Measurements from ENCODE around the gene GRIN1.
A peak's percentile ranks its signal among the peaks of the same experiment; 100 is the strongest.
"Not testable (repeated sequence)": the region's sequence is repeated elsewhere in the genome, so short reads cannot be mapped to it uniquely, and the experiment has no call there.

Gene GRIN1

DNA sequence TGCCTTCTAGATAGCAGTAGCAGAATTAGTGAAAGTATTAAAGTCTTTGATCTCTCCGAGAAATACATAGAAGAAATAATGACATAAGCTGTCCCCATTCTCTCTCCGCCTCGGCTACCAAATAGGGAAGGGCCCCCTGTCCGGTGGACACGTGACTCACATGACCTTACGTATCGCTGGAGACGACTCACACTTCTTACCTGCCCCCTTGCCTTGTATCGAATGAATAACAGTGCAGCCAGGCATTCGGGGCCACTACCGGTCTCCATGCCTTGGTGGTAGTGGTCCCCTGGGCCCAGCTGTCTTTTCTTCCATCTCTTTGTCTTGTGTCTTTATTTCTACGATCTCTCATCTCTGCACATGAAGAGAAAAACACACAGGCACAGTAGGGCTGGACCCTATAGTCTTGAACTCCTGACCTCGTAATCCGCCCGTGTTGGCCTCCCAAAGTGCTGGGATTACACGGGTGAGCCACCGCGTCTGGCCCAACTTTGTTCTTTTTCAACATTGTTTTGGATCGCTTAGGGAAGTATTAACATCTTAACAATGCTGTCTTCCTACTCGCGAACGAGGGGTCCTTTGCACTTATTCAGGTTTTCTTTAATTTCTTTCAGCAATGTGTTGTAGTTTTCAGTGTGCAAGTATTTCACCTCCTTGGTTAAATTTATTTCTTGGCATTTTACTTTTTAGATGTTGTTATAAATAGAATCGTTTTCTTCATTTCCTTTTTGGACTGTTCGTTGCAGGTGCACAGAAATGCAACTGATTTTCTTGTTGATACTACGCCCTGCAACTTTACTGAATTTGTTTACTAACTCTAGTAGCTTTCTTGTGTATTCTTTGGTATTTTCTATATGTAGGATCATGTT lies 16.8 kb upstream of the GRIN1 start:
- not testable (repeated sequence) for H3K36me3 ChIP-seq (ENCODE audit: control insufficient read depth, insufficient read depth, low read length); H3K4me3 ChIP-seq (ENCODE audit: insufficient read depth, low read depth, low read length, poor library complexity, severe bottlenecking); H3K4me1 ChIP-seq (ENCODE audit: control insufficient read depth, insufficient read depth, low read length, poor library complexity, severe bottlenecking); DNase-seq; H3K27me3 ChIP-seq (replicated peaks; ENCODE audit: control insufficient read depth, insufficient read depth, low read length, poor library complexity, severe bottlenecking); H3K27ac ChIP-seq (ENCODE audit: insufficient read depth, low read length, poor library complexity, severe bottlenecking); H3K9me3 ChIP-seq (ENCODE audit: control insufficient read depth, low read length)

- H3K4me1 ChIP-seq (ENCODE audit: control insufficient read depth, insufficient read depth, low read length, poor library complexity, severe bottlenecking), result peaks cover 12% of the 10 kb centered on the region
- H3K27ac ChIP-seq (ENCODE audit: insufficient read depth, low read length, poor library complexity, severe bottlenecking); H3K4me3 ChIP-seq (ENCODE audit: insufficient read depth, low read depth, low read length, poor library complexity, severe bottlenecking); H3K27me3 ChIP-seq (replicated peaks; ENCODE audit: control insufficient read depth, insufficient read depth, low read length, poor library complexity, severe bottlenecking); H3K9me3 ChIP-seq (ENCODE audit: control insufficient read depth, low read length); H3K36me3 ChIP-seq (ENCODE audit: control insufficient read depth, insufficient read depth, low read length); DNase-seq: not testable (repeated sequence)
These were observed 16.0 kb upstream of the GRIN1 start for GRCh38 chr9:137122796-137123467.

DNA sequence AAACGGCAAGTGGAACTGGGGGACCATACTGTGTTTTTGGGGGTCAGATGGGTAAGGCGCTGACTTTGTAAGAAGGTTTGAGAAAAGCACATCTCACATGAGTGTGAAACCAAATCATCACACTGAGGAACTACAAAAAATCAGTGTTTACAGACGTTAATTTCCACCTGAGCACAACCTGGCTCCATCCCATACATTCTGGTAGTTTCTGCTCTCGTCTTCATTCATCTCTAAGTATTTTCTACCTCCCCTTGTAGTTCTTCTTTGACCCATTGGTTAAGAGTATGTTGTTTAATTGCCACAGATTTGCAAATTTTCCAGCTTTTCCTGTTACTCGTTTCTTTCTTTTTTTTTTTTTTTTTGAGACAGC lies 15.5 kb upstream of the GRIN1 start:
- Histone ChIP-seq H3K27me3 (replicated peaks; ENCODE audit: control insufficient read depth, insufficient read depth, low read length, poor library complexity, severe bottlenecking) (no peaks in the 10 kb centered on the region), H3K9me3 (ENCODE audit: control insufficient read depth, low read length) (no peaks in the 10 kb centered on the region), H3K4me3 (ENCODE audit: insufficient read depth, low read depth, low read length, poor library complexity, severe bottlenecking) (no peak overlapping the region), H3K27ac (ENCODE audit: insufficient read depth, low read length, poor library complexity, severe bottlenecking) (no peak overlapping the region), H3K36me3 (ENCODE audit: control insufficient read depth, insufficient read depth, low read length) (no peaks in the 10 kb centered on the region), H3K4me1 (ENCODE audit: control insufficient read depth, insufficient read depth, low read length, poor library complexity, severe bottlenecking) (peaks cover 17% of the 10 kb centered on the region)
- DNase-seq, result no peak

- DNase-seq; H3K27ac ChIP-seq (ENCODE audit: insufficient read depth, low read length, poor library complexity, severe bottlenecking); H3K4me3 ChIP-seq (ENCODE audit: insufficient read depth, low read depth, low read length, poor library complexity, severe bottlenecking); H3K27me3 ChIP-seq (replicated peaks; ENCODE audit: control insufficient read depth, insufficient read depth, low read length, poor library complexity, severe bottlenecking); H3K36me3 ChIP-seq (ENCODE audit: control insufficient read depth, insufficient read depth, low read length); H3K9me3 ChIP-seq (ENCODE audit: control insufficient read depth, low read length): not testable (repeated sequence)
- H3K4me1 ChIP-seq (ENCODE audit: control insufficient read depth, insufficient read depth, low read length, poor library complexity, severe bottlenecking), result peaks cover 23% of the 10 kb centered on the region
These were observed 14.9 kb upstream of the GRIN1 start for GRCh38 chr9:137123952-137124462.

DNA sequence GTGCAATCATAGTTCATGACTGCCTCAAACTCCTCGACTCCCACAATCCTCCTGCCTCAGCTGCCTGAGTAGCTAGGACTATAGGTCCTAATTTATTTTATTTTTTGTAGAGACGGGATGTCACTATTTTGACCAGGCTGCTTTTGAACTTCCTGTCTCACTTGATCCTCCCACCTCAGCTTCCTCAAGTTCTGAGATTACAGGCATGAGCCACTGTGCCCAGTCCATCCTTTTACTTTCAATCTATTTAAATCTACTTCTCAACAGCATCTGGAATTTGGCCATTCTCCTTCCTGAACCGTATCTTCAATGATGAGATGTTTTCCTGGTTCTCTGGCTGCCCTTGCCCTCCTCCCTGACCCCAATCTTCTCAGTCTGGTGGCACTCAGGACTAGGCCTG lies 12.2 kb upstream of the GRIN1 start:
- Histone ChIP-seq H3K36me3 (ENCODE audit: control insufficient read depth, insufficient read depth, low read length) (no peaks in the 10 kb centered on the region), H3K27me3 (replicated peaks; ENCODE audit: control insufficient read depth, insufficient read depth, low read length, poor library complexity, severe bottlenecking) (no peaks in the 10 kb centered on the region), H3K27ac (ENCODE audit: insufficient read depth, low read length, poor library complexity, severe bottlenecking) (peak overlapping the region; percentile 77), H3K9me3 (ENCODE audit: control insufficient read depth, low read length) (peaks cover 13% of the 10 kb centered on the region), H3K4me3 (ENCODE audit: insufficient read depth, low read depth, low read length, poor library complexity, severe bottlenecking) (peak overlapping the region; percentile 60), H3K4me1 (ENCODE audit: control insufficient read depth, insufficient read depth, low read length, poor library complexity, severe bottlenecking) (peaks cover 28% of the 10 kb centered on the region)
- DNase-seq, result no peak

DNA sequence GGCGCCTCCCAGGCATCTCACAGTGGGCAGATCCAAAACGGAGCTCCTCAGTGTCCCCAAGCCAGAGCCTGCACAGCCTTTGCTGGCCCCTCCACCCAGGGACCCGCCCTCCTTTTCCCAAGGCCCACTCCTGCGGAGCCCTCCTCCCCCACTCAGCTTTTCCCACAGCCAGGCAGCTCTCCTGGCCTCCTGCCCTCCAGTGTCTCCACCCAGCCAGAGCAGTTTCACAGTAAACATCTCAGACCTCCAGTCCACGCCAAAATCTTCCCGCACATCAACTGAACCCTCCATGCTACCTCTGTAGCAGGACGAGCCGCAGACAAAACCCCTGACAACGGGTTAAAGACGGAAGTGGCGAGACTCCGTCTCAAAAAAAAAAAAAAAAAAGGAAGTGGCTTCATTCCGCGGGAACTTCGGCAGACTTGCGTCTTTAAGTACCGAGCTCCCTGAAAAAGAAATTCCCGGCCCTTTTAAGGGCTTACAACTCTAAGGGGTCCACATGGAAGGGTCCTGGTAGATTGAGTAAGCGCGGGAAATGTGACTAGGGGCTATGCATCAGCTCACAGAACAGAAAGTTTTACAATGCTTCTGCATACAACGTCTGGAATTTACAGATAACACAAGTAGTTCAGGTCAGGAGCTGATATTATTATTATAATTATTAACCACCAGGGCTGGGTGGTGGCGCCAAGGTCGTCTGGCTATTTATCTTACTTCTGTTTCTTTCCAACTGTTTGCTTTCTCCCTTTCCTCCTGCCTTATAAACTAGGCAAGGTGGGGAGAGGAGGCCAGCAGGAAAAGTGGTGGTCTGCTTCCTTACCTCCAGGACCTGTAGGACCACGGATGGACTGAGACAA lies 11.4 kb upstream of the GRIN1 start:
- DNase-seq, result peak in 1 of 3 donors; percentile 34
- H3K4me3 ChIP-seq (ENCODE audit: insufficient read depth, low read depth, low read length, poor library complexity, severe bottlenecking), result peak overlapping the region; percentile 60
- no peaks in the 10 kb centered on the region for H3K27me3 ChIP-seq (replicated peaks; ENCODE audit: control insufficient read depth, insufficient read depth, low read length, poor library complexity, severe bottlenecking)
- H3K4me1 ChIP-seq (ENCODE audit: control insufficient read depth, insufficient read depth, low read length, poor library complexity, severe bottlenecking), result peaks cover 28% of the 10 kb centered on the region
- peaks cover 13% of the 10 kb centered on the region for H3K9me3 ChIP-seq (ENCODE audit: control insufficient read depth, low read length)
- peak overlapping the region; percentile 77 for H3K27ac ChIP-seq (ENCODE audit: insufficient read depth, low read length, poor library complexity, severe bottlenecking)
- H3K36me3 ChIP-seq (ENCODE audit: control insufficient read depth, insufficient read depth, low read length), result no peaks in the 10 kb centered on the region

GRCh38 chr9:137128158-137128861 lies 10.6 kb upstream of the GRIN1 start:
- H3K9me3 ChIP-seq (ENCODE audit: control insufficient read depth, low read length), result peaks cover 13% of the 10 kb centered on the region
- DNase-seq, result no peak
- peaks cover 28% of the 10 kb centered on the region for H3K4me1 ChIP-seq (ENCODE audit: control insufficient read depth, insufficient read depth, low read length, poor library complexity, severe bottlenecking)
- peak overlapping the region; percentile 77 for H3K27ac ChIP-seq (ENCODE audit: insufficient read depth, low read length, poor library complexity, severe bottlenecking)
- no peaks in the 10 kb centered on the region for H3K36me3 ChIP-seq (ENCODE audit: control insufficient read depth, insufficient read depth, low read length)
- H3K27me3 ChIP-seq (replicated peaks; ENCODE audit: control insufficient read depth, insufficient read depth, low read length, poor library complexity, severe bottlenecking), result no peaks in the 10 kb centered on the region
- H3K4me3 ChIP-seq (ENCODE audit: insufficient read depth, low read depth, low read length, poor library complexity, severe bottlenecking), result peak overlapping the region; percentile 60

DNA sequence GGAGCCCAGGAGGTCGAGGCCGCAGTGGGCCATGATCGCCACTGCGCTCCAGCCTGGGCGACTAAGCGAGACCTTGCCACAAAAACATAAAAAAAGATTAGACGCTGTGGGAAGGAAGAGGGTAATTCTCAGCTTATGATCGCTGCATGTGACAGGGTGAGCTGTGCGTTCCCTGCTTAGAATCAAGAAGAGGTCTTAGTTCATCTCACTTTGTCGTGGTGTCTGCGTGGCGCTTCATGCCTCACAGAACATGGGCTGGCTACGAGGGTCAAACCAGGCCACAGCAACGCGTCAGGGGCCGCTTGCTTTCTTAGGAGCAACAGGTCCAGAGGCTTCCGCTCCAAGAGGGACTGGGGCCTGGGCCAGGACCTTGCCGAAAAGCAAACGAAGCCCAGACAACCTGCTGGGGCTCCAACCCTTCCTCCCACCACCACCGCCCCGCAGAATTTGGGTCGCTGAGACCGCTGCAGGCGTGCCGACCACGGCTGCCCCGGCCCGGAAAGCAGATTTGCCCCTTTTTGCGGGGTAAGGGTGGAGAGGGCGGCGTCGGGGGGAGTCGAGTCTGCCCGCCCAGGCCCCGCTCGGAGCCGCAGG lies 10.0 kb upstream of the GRIN1 start:
- no peaks in the 10 kb centered on the region for H3K36me3 ChIP-seq (ENCODE audit: control insufficient read depth, insufficient read depth, low read length)
- peaks cover 28% of the 10 kb centered on the region for H3K4me1 ChIP-seq (ENCODE audit: control insufficient read depth, insufficient read depth, low read length, poor library complexity, severe bottlenecking)
- peak overlapping the region; percentile 60 for H3K4me3 ChIP-seq (ENCODE audit: insufficient read depth, low read depth, low read length, poor library complexity, severe bottlenecking)
- peak overlapping the region; percentile 77 for H3K27ac ChIP-seq (ENCODE audit: insufficient read depth, low read length, poor library complexity, severe bottlenecking)
- peaks cover 13% of the 10 kb centered on the region for H3K9me3 ChIP-seq (ENCODE audit: control insufficient read depth, low read length)
- no peaks in the 10 kb centered on the region for H3K27me3 ChIP-seq (replicated peaks; ENCODE audit: control insufficient read depth, insufficient read depth, low read length, poor library complexity, severe bottlenecking)
- no peak for DNase-seq

Data from effector memory CD4-positive, alpha-beta T cell (primary cell).